NB4 (cell line): Measurements from ENCODE around the gene SCNN1G.

ENCODE experiments used
- DNase-seq: peaks from one replicate; pipeline ENCODE4 v3.0.0; 2010; ENCODE audit warnings: low read depth
- H3K4me3 ChIP-seq: one replicate; pipeline ENCODE4 v1.5.1; 2011; ENCODE audit warnings: mild to moderate bottlenecking, low read depth, low read length, moderate library complexity
- CTCF ChIP-seq: IDR thresholded peaks from one replicate; pipeline ENCODE4 v1.5.1; 2012; ENCODE audit warnings: low read depth, low read length
- MAX ChIP-seq: IDR thresholded peaks from 2 replicates; pipeline ENCODE4 v1.6.1; 2011; ENCODE audit warnings: low read depth, low read length
- MYC ChIP-seq: IDR thresholded peaks from 2 replicates; pipeline ENCODE4 v1.6.1; 2011; ENCODE audit warnings: low read depth, low read length
- POLR2A ChIP-seq: IDR thresholded peaks from 2 replicates; pipeline ENCODE4 v1.6.1; 2011; ENCODE audit warnings: mild to moderate bottlenecking; ENCODE audit not compliant: insufficient read length; ENCODE audit errors: extremely low read depth

Gene SCNN1G

GRCh38 chr16:23223368-23223767, 40.8 kb downstream of the SCNN1G start:
- TF ChIP-seq MYC (no peak), POLR2A (no peak), MAX (no peak), CTCF (no peak)
- no peak overlapping the region for H3K4me3 ChIP-seq
- DNase-seq = no peak

GRCh38 chr16:23225109-23225508, 42.6 kb downstream of the SCNN1G start:
- no peak for DNase-seq
- H3K4me3 ChIP-seq = no peak overlapping the region
- no peak for TF ChIP-seq MYC
- TF ChIP-seq POLR2A = no peak
- no peak for TF ChIP-seq MAX
- TF ChIP-seq CTCF = no peak

GRCh38 chr16:23225634-23226033, 43.1 kb downstream of the SCNN1G start:
- H3K4me3 ChIP-seq = no peak overlapping the region
- no peak for DNase-seq
- TF ChIP-seq CTCF (no peak), POLR2A (no peak), MAX (no peak), MYC (no peak)

GRCh38 chr16:23227529-23227928, 45.0 kb downstream of the SCNN1G start:
- no peak for DNase-seq
- H3K4me3 ChIP-seq = no peak overlapping the region
- no peak for TF ChIP-seq MAX
- TF ChIP-seq CTCF = no peak
- TF ChIP-seq POLR2A = no peak
- TF ChIP-seq MYC = no peak

GRCh38 chr16:23229714-23230113, 47.2 kb downstream of the SCNN1G start:
- H3K4me3 ChIP-seq = no peak overlapping the region

More at GRCh38 chr16:23229714-23230113, 47.2 kb downstream of the SCNN1G start:
- no peak for DNase-seq
- no peak for TF ChIP-seq MYC
- TF ChIP-seq CTCF = no peak
- no peak for TF ChIP-seq MAX
- no peak for TF ChIP-seq POLR2A
